ENCODE data around the gene PDLIM1. TPM values are rescaled to one million over a fixed set of nuclear protein-coding genes. Genes with fewer than 3 reads are reported as not detected.
A peak's percentile ranks its signal among the peaks of the same experiment; 100 is the strongest.
"Not testable (repeated sequence)": the region's sequence is repeated elsewhere in the genome, so short reads cannot be mapped to it uniquely, and the experiment has no call there.

PDLIM1 gene
- polyA plus RNA-seq, 1 donor: 69.4 TPM

- no peak for DNase-seq
These were observed 49.3 kb downstream of the PDLIM1 start for GRCh38 chr10:95241533-95241932.

GRCh38 chr10:95240811-95241210 lies 50.0 kb downstream of the PDLIM1 start:
- no peak for DNase-seq

- not testable (repeated sequence) for DNase-seq
These were observed 50.7 kb downstream of the PDLIM1 start for GRCh38 chr10:95240096-95240495.

GRCh38 chr10:95237376-95238170 lies 53.2 kb downstream of the PDLIM1 start:
- no peak for DNase-seq

- no peak for DNase-seq
These were observed 54.5 kb downstream of the PDLIM1 start for GRCh38 chr10:95236068-95236903.

GRCh38 chr10:95235676-95236067 lies 55.1 kb downstream of the PDLIM1 start:
- DNase-seq: no peak

- DNase-seq: no peak
These were observed 55.9 kb downstream of the PDLIM1 start for GRCh38 chr10:95234951-95235350.

GRCh38 chr10:95233377-95234034 lies 57.3 kb downstream of the PDLIM1 start:
- no peak for DNase-seq

GRCh38 chr10:95230677-95231586 lies 59.9 kb downstream of the PDLIM1 start:
- peak; percentile 41 for DNase-seq

- DNase-seq: no peak
These were observed 60.8 kb downstream of the PDLIM1 start for GRCh38 chr10:95229724-95230627.

GRCh38 chr10:95228934-95229723 lies 61.7 kb downstream of the PDLIM1 start:
- DNase-seq: not testable (repeated sequence)

GRCh38 chr10:95225136-95225535 lies 65.7 kb downstream of the PDLIM1 start:
- DNase-seq: no peak

GRCh38 chr10:95221124-95221523 lies 69.7 kb downstream of the PDLIM1 start:
- DNase-seq: no peak

- DNase-seq: no peak
These were observed 70.3 kb downstream of the PDLIM1 start for GRCh38 chr10:95220539-95220938.

- DNase-seq: no peak
These were observed 73.3 kb downstream of the PDLIM1 start for GRCh38 chr10:95217476-95217875.

GRCh38 chr10:95214793-95215192 lies 76.0 kb downstream of the PDLIM1 start:
- no peak for DNase-seq

GRCh38 chr10:95214369-95214768 lies 76.4 kb downstream of the PDLIM1 start:
- no peak for DNase-seq

GRCh38 chr10:95211606-95212279 lies 79.1 kb downstream of the PDLIM1 start:
- DNase-seq: no peak

GRCh38 chr10:95209509-95210127 lies 81.2 kb downstream of the PDLIM1 start:
- DNase-seq: no peak

Data from left kidney (tissue), 2 donors.